ENCODE measurements around the gene PGF.

GRCh38 chr14:74908861-74909341 lies 46.5 kb downstream of the PGF start:
- no peak for TF ChIP-seq CTCF (IDR thresholded peaks at IDR 0.05)
- TF ChIP-seq POLR2A (IDR thresholded peaks at IDR 0.05) = no peak

All from esophagus squamous epithelium (tissue), 4 donors.